OCI-LY3 (cell line): ENCODE measurements around the gene TMEM242.

Source experiments
- H2AFZ ChIP-seq: fragments of 200-600, 300-600 bp; shearing (Covaris generic); 2 replicates; pipeline ENCODE4 v1.6.0; 2014; ENCODE audit warnings: antibody characterized with exemption, low read depth, low read length
- H3K27ac ChIP-seq: fragments of 200-600, 300-600 bp; sonication (generic); 2 replicates; pipeline ENCODE4 v1.5.1; 2014; ENCODE audit warnings: mild to moderate bottlenecking, low read length, moderate library complexity, mixed read lengths
- H3K27me3 ChIP-seq: fragments of 200-600, 300-600 bp; sonication (generic); 2 replicates; pipeline ENCODE4 v1.6.1; 2014; ENCODE audit warnings: low read depth, low read length, mixed read lengths
- H3K36me3 ChIP-seq: fragments of 200-600, 300-600 bp; sonication (generic); replicated peaks from 2 replicates; pipeline ENCODE3; 2014; ENCODE audit warnings: low read depth, low read length, mixed read lengths
- H3K4me1 ChIP-seq: fragments of 300-600, 200-600 bp; sonication (generic); 2 replicates; pipeline ENCODE4 v1.6.1; 2014; ENCODE audit warnings: low read length, mixed read lengths
- H3K4me2 ChIP-seq: fragments of 200-600, 300-600 bp; sonication (generic); 2 replicates; pipeline ENCODE4 v1.6.1; 2014; ENCODE audit warnings: low read length, mixed read lengths
- H3K4me3 ChIP-seq: fragments of 300-600, 200-600 bp; sonication (generic); 2 replicates; pipeline ENCODE4 v1.5.1; 2014; ENCODE audit warnings: antibody characterized with exemption, mild to moderate bottlenecking, low read length, moderate library complexity
- H3K79me2 ChIP-seq: fragments of 300-600, 200-600 bp; shearing (Covaris generic); 2 replicates; pipeline ENCODE4 v1.6.1; 2014; ENCODE audit warnings: mild to moderate bottlenecking, low read length, mixed read lengths
- H3K9ac ChIP-seq: fragments of 300-600, 200-600 bp; shearing (Covaris generic); 2 replicates; pipeline ENCODE4 v1.6.0; 2014; ENCODE audit warnings: mild to moderate bottlenecking, low read length, moderate library complexity
- H3K9me3 ChIP-seq: fragments of 200-600, 300-600 bp; shearing (Covaris generic); 2 replicates; pipeline ENCODE4 v1.6.1; 2014; ENCODE audit warnings: low read length, mixed read lengths; ENCODE audit not compliant: insufficient read depth
- H4K20me1 ChIP-seq: fragments of 200-600, 300-600 bp; sonication (generic); 2 replicates; pipeline ENCODE4 v1.6.1; 2016; ENCODE audit warnings: low read length, mixed read lengths; ENCODE audit not compliant: insufficient read depth
- CTCF ChIP-seq: fragments of 200-600, 300-600 bp; sonication (generic); IDR thresholded peaks from 2 replicates; pipeline ENCODE4 v1.5.1; 2014; ENCODE audit warnings: antibody characterized with exemption, low read length, low read depth
- EZH2phosphoT487 ChIP-seq: fragments of 200-600 bp; shearing (Covaris generic); IDR thresholded peaks from 2 replicates; pipeline ENCODE4 v1.6.1; 2018; ENCODE audit warnings: antibody characterized with exemption, mixed run types, low read depth

The TMEM242 gene

GRCh38 chr6:157263881-157264397 lies 59.4 kb downstream of the TMEM242 start:
- Histone ChIP-seq H3K27me3 (no peaks in the 10 kb centered on the region), H2AFZ (no peak overlapping the region), H3K4me2 (no peak overlapping the region), H3K4me3 (no peak overlapping the region), H3K9me3 (no peaks in the 10 kb centered on the region), H4K20me1 (no peaks in the 10 kb centered on the region), H3K27ac (no peak overlapping the region), H3K36me3 (no peaks in the 10 kb centered on the region), H3K4me1 (no peaks in the 10 kb centered on the region), H3K79me2 (no peaks in the 10 kb centered on the region), H3K9ac (no peak overlapping the region)
- TF ChIP-seq EZH2phosphoT487 (no peak), CTCF (no peak)

- no peak overlapping the region for H3K9ac ChIP-seq
- H3K4me1 ChIP-seq: no peaks in the 10 kb centered on the region
- H2AFZ ChIP-seq: no peak overlapping the region
- H3K36me3 ChIP-seq: no peaks in the 10 kb centered on the region
- no peaks in the 10 kb centered on the region for H3K9me3 ChIP-seq
- H3K27me3 ChIP-seq: no peaks in the 10 kb centered on the region
- TF ChIP-seq CTCF (no peak), EZH2phosphoT487 (no peak)
- H3K27ac ChIP-seq: no peak overlapping the region
- H3K4me3 ChIP-seq: no peak overlapping the region
- H4K20me1 ChIP-seq: no peaks in the 10 kb centered on the region
- H3K79me2 ChIP-seq: no peaks in the 10 kb centered on the region
- H3K4me2 ChIP-seq: no peak overlapping the region; the same call in 1 of the 2 replicates
Measured at GRCh38 chr6:157263146-157263545, 60.2 kb downstream of the TMEM242 start.

- no peaks in the 10 kb centered on the region for H3K36me3 ChIP-seq
- H3K27ac ChIP-seq: no peak overlapping the region
- H4K20me1 ChIP-seq: no peaks in the 10 kb centered on the region
- H3K9me3 ChIP-seq: no peaks in the 10 kb centered on the region
- no peak overlapping the region for H3K4me2 ChIP-seq
- no peak overlapping the region for H3K4me3 ChIP-seq
- no peaks in the 10 kb centered on the region for H3K4me1 ChIP-seq
- no peak overlapping the region for H3K9ac ChIP-seq
- TF ChIP-seq CTCF (no peak), EZH2phosphoT487 (no peak)
- H3K27me3 ChIP-seq: 0 out of 2 replicates have a peak, but pooled peaks cover 3% of the 10 kb centered on the region
- H2AFZ ChIP-seq: no peak overlapping the region
- H3K79me2 ChIP-seq: no peaks in the 10 kb centered on the region
Measured at GRCh38 chr6:157261606-157262005, 61.7 kb downstream of the TMEM242 start.

GRCh38 chr6:157260735-157261410 lies 62.4 kb downstream of the TMEM242 start:
- no peaks in the 10 kb centered on the region for H3K36me3 ChIP-seq
- no peak overlapping the region for H3K9ac ChIP-seq
- H3K27ac ChIP-seq: no peak overlapping the region
- no peak overlapping the region for H3K4me3 ChIP-seq
- no peak for TF ChIP-seq CTCF
- no peak for TF ChIP-seq EZH2phosphoT487
- no peaks in the 10 kb centered on the region for H3K79me2 ChIP-seq
- no peaks in the 10 kb centered on the region for H3K4me1 ChIP-seq
- H4K20me1 ChIP-seq: no peaks in the 10 kb centered on the region
- no peaks in the 10 kb centered on the region for H3K9me3 ChIP-seq
- H3K27me3 ChIP-seq: 0 out of 2 replicates have a peak, but pooled peaks cover 5% of the 10 kb centered on the region
- no peak overlapping the region for H2AFZ ChIP-seq
- no peak overlapping the region for H3K4me2 ChIP-seq
